ENCODE data around the gene PHF2.

Gene PHF2

GRCh38 chr9:93610206-93610605 is 33.8 kb downstream of the PHF2 start:
- no peak overlapping the region for H3K4me2 ChIP-seq
- no peaks in the 10 kb centered on the region for H3K27me3 ChIP-seq
- H4K20me1 ChIP-seq: peaks cover 48% of the 10 kb centered on the region; the same call in 1 of the 2 replicates
- peaks cover 54% of the 10 kb centered on the region for H3K9me3 ChIP-seq
- TF ChIP-seq Cebpa-rat (IDR thresholded peaks at IDR 0.05): no peak
- peaks cover 50% of the 10 kb centered on the region for H3K36me3 ChIP-seq
- H3K27ac ChIP-seq: no peak overlapping the region
- no peak overlapping the region for H3K4me3 ChIP-seq
- H3K9ac ChIP-seq: no peak overlapping the region
- H3K4me1 ChIP-seq: peaks cover 26% of the 10 kb centered on the region

- no peak for TF ChIP-seq Cebpa-rat (IDR thresholded peaks at IDR 0.05)
- Histone ChIP-seq H3K36me3 (peaks cover 35% of the 10 kb centered on the region), H3K27ac (no peak overlapping the region), H3K9ac (no peak overlapping the region), H3K27me3 (no peaks in the 10 kb centered on the region), H3K4me1 (peaks cover 33% of the 10 kb centered on the region), H3K4me2 (peak overlapping the region; percentile 31), H3K9me3 (peaks cover 36% of the 10 kb centered on the region), H3K4me3 (no peak overlapping the region), H4K20me1 (peaks cover 62% of the 10 kb centered on the region)
These were observed 35.8 kb downstream of the PHF2 start for GRCh38 chr9:93612052-93612795.

DNA sequence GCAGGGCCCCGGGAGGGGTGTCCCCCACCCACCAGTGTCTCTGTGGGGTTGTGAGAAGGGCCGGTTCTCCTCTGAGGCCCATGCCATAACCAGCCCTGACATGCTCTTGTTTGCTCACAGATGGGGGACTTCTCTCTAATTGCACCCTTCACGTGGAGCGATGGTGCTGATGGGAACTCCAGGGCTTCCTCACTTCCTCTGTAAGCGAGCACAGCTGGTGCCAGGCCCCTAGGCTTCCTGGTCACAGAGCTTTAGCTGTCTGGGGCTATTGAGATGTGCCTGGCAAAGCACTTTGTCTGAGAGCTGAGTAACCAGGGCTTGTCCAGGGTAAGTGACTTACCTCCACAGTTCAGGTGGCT is 36.4 kb downstream of the PHF2 start:
- no peak for TF ChIP-seq Cebpa-rat (IDR thresholded peaks at IDR 0.05)
- Histone ChIP-seq H3K9me3 (peaks cover 31% of the 10 kb centered on the region), H3K9ac (no peak overlapping the region), H4K20me1 (peaks cover 67% of the 10 kb centered on the region), H3K4me1 (peaks cover 39% of the 10 kb centered on the region), H3K27me3 (no peaks in the 10 kb centered on the region), H3K4me3 (no peak overlapping the region), H3K27ac (no peak overlapping the region), H3K4me2 (peak overlapping the region; percentile 31), H3K36me3 (peaks cover 34% of the 10 kb centered on the region)

DNA sequence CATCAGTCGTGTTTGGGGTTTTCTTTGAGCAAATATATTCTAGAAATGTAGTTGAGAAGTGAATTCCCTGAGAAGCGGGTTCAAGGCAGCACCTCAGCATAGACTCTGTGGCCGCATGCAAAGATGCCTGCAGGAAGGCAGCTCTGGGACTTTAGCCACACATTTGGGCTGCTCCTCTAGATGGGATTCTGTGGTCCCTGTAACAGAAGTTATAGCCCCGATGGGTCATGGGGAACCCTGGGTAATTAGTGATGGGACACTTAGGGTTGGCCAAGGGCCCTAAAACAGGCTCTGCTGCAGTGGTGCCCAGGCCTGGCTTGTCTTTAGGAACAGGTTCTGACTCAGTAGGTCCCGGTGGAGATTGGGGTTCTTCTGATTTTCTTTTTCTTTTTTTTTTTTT is 36.8 kb downstream of the PHF2 start:
- H3K4me3 ChIP-seq: no peak overlapping the region
- H3K27ac ChIP-seq: no peak overlapping the region
- H3K9me3 ChIP-seq: peaks cover 27% of the 10 kb centered on the region
- H3K9ac ChIP-seq: no peak overlapping the region
- peaks cover 71% of the 10 kb centered on the region for H4K20me1 ChIP-seq
- TF ChIP-seq Cebpa-rat (IDR thresholded peaks at IDR 0.05): no peak
- H3K4me1 ChIP-seq: peaks cover 41% of the 10 kb centered on the region
- peaks cover 38% of the 10 kb centered on the region for H3K36me3 ChIP-seq
- peak overlapping the region; percentile 31 for H3K4me2 ChIP-seq
- H3K27me3 ChIP-seq: no peaks in the 10 kb centered on the region

- Histone ChIP-seq H3K4me1 (peaks cover 41% of the 10 kb centered on the region), H3K4me3 (no peak overlapping the region), H3K27ac (no peak overlapping the region), H3K9ac (no peak overlapping the region), H3K9me3 (peaks cover 23% of the 10 kb centered on the region), H4K20me1 (peaks cover 77% of the 10 kb centered on the region), H3K4me2 (peak overlapping the region; percentile 27), H3K27me3 (no peaks in the 10 kb centered on the region), H3K36me3 (peaks cover 39% of the 10 kb centered on the region)
- no peak for TF ChIP-seq Cebpa-rat (IDR thresholded peaks at IDR 0.05)
These were observed 37.4 kb downstream of the PHF2 start for GRCh38 chr9:93613791-93614190.

DNA sequence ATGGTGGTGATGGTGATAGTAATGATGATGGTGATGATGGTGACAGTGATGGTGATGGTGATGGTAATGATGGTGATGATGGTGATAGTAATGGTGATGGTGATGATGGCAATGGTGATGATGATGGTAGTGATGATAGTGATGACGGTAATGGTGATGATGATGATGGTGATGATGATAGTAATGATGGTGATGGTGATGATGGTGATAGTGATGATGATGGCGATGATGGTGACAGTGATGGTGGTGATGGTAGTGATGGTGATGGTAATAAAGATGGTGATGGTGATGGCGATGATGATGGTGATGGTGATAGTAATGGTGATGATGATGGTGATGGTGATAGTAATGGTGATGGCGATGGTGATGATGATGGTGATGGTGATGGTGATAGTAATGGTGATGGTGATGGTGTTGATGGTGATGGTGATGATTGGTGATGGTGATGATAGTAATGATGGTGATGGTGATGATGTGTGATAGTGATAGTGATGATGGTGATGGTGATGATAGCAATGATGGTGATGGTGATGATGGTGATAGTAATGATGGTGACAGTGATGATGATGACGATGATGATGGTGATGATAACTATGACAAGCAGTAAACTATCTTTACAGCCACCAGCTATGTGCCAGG is 38.6 kb downstream of the PHF2 start:
- peaks cover 34% of the 10 kb centered on the region for H3K36me3 ChIP-seq
- H4K20me1 ChIP-seq: peaks cover 89% of the 10 kb centered on the region
- TF ChIP-seq Cebpa-rat (IDR thresholded peaks at IDR 0.05): no peak
- H3K4me2 ChIP-seq: no peak overlapping the region
- peaks cover 12% of the 10 kb centered on the region for H3K9me3 ChIP-seq
- no peak overlapping the region for H3K27ac ChIP-seq
- no peak overlapping the region for H3K9ac ChIP-seq
- H3K4me3 ChIP-seq: no peak overlapping the region
- H3K27me3 ChIP-seq: no peaks in the 10 kb centered on the region
- peaks cover 41% of the 10 kb centered on the region for H3K4me1 ChIP-seq

- TF ChIP-seq Cebpa-rat (IDR thresholded peaks at IDR 0.05): no peak
- Histone ChIP-seq H3K9ac (no peak overlapping the region), H3K27me3 (no peaks in the 10 kb centered on the region), H3K4me3 (no peak overlapping the region), H3K4me1 (peaks cover 41% of the 10 kb centered on the region), H3K27ac (no peak overlapping the region), H4K20me1 (peaks cover 99% of the 10 kb centered on the region), H3K36me3 (peaks cover 23% of the 10 kb centered on the region), H3K9me3 (peaks cover under 1% of the 10 kb centered on the region; the same call in 1 of the 2 replicates), H3K4me2 (no peak overlapping the region)
These were observed 39.7 kb downstream of the PHF2 start for GRCh38 chr9:93616044-93616443.

DNA sequence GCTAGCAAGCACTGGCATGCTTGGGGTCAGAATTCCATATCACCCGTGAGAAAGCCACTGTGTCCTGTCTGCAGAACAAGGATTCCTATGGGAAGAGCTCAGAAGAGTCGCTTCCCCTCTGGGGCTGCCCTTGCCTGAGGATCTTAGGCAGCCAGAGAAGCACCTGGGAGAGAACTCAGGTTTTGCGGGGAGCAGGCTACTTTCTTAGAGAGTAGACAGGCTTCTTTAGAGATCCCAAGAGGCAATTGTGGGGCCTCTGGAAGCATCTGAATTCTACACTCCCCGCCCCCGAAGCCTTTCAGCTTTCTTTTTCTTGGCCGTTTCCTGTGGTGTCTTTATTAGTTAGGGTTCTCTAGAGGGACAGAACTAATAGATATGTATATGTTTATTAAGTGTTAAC is 40.9 kb downstream of the PHF2 start:
- Histone ChIP-seq H3K27ac (no peak overlapping the region), H3K4me2 (peak overlapping the region; percentile 44), H3K9ac (no peak overlapping the region)

DNA sequence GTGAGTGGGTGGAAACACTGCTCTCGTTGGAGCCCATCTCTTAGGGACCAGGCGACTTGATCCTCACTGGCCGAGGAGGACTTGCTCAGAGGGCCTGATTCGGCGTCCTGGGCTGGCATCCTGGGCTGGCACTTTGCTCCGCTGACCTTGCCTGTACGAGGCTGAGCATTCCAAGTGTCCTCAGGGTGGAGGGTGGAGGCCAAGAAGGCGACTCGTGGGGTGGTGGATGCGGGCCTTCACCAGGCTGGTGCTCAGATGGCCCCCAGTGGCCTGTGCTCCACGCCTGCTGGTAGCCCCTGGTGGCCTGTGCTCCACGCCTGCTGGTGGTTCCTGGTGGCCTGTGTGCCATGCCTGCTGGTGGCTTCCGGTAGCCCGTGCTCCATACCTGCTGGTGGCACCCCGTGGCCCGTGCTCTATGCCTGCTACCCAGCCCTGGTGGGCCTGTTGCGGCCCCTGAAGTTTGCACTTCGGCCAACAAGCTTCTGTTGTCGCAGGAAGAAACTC is 42.9 kb downstream of the PHF2 start:
- no peak overlapping the region for H3K27ac ChIP-seq
- peaks cover 99% of the 10 kb centered on the region for H4K20me1 ChIP-seq
- no peak overlapping the region for H3K9ac ChIP-seq

More for the DNA sequence above, 40.9 kb downstream of the PHF2 start:
- H3K36me3 ChIP-seq: peaks cover 22% of the 10 kb centered on the region
- H3K27me3 ChIP-seq: no peaks in the 10 kb centered on the region
- H3K9me3 ChIP-seq: no peaks in the 10 kb centered on the region
- no peak overlapping the region for H3K4me3 ChIP-seq
- H3K4me1 ChIP-seq: peaks cover 38% of the 10 kb centered on the region
- TF ChIP-seq Cebpa-rat (IDR thresholded peaks at IDR 0.05): no peak
- peaks cover 99% of the 10 kb centered on the region for H4K20me1 ChIP-seq

GRCh38 chr9:93620041-93620506 is 43.7 kb downstream of the PHF2 start:
- H3K4me3 ChIP-seq: no peak overlapping the region
- H3K27me3 ChIP-seq: no peaks in the 10 kb centered on the region
- H3K4me1 ChIP-seq: peaks cover 16% of the 10 kb centered on the region
- H3K36me3 ChIP-seq: peaks cover 6% of the 10 kb centered on the region; the same call in 1 of the 2 replicates
- no peak overlapping the region for H3K4me2 ChIP-seq
- peaks cover 99% of the 10 kb centered on the region for H4K20me1 ChIP-seq
- TF ChIP-seq Cebpa-rat (IDR thresholded peaks at IDR 0.05): no peak
- H3K9me3 ChIP-seq: no peaks in the 10 kb centered on the region; the same call in 1 of the 2 replicates
- no peak overlapping the region for H3K9ac ChIP-seq
- H3K27ac ChIP-seq: no peak overlapping the region

More for the DNA sequence above, 42.9 kb downstream of the PHF2 start:
- TF ChIP-seq Cebpa-rat (IDR thresholded peaks at IDR 0.05): no peak
- peaks cover 18% of the 10 kb centered on the region for H3K4me1 ChIP-seq
- no peak overlapping the region for H3K4me3 ChIP-seq
- H3K36me3 ChIP-seq: peaks cover 9% of the 10 kb centered on the region
- H3K27me3 ChIP-seq: no peaks in the 10 kb centered on the region
- H3K4me2 ChIP-seq: no peak overlapping the region
- H3K9me3 ChIP-seq: no peaks in the 10 kb centered on the region; the same call in 1 of the 2 replicates

All from BLaER1 (cell line).